ENCODE results near the gene SGSH.

- TF ChIP-seq YY1 (IDR thresholded peaks at IDR 0.05; ENCODE audit: insufficient read depth, insufficient read length), result no peak
- no peak for TF ChIP-seq ZNF274 (IDR thresholded peaks at IDR 0.05; ENCODE audit: low read depth, low read length)
- TF ChIP-seq SUZ12 (IDR thresholded peaks at IDR 0.05; ENCODE audit: extremely low read depth, insufficient read depth, insufficient read length), result no peak
Measured at GRCh38 chr17:80254396-80255251, 34.5 kb upstream of the SGSH start.
